HG03457 (cell line): ENCODE measurements around the gene KRT14.

Experiments used
- ATAC-seq: cut with Tn5 transposase; IDR thresholded peaks from one replicate; pipeline ENCODE4 v1.9.1; 2021; ENCODE audit warnings: moderate number of reproducible peaks; ENCODE audit not compliant: unreplicated experiment

The KRT14 gene

DNA sequence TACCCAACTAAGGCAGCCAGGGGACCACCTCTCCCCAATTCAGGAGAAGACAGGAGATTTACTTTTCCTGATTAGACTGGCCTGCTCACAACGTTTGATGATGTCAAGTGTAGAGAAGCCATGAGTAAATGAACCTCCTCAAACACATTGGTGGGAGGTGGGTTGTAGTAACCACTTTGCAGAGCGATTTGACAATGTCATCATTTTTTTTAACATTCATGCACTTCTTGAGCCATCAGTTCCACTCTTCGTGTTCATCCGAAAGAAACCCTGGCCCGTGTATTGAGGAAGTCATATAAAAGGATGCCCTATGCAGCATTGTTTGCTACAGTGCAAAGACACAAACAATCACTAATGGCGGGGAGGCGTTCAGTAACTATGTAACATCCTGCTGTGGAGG, 53.1 kb downstream of the KRT14 start:
- ATAC-seq = no peak

DNA sequence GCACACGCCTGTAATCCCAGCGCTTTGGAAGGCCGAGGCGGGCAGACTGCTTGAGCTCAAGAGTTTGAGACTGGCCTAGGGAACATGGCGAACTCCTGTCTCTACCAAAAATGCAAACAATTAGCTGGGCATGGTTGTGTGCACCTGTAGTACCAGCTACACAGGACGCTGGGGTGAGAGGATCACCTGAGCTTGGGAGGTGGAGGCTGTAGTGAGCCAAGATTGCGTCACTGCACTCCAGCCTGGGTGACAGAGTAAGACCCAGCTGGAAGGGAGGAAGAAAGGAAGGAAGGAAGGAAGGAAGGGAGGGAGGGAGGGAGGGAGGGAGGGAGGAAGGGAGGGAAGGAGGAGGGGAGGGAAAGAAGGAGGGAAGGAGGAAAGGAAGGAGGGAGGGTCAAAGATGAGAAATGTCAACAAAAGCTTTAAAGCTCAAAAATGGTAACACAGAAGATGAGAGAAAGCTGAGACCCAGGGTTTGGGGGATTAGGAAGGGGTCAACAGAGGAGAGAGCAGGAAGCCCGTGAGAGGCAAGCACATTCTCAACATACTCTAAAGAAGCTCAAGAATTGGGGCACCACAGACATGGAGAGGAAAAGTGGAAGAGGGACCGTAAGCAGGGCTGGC, 53.6 kb downstream of the KRT14 start:
- ATAC-seq = no peak
